Dermis microvascular lymphatic vessel endothelial cell (primary cell): ENCODE results near the gene XYLB. TPM values are rescaled to one million over a fixed set of nuclear protein-coding genes. Genes with fewer than 3 reads are reported as not detected.
"Not testable (repeated sequence)": the region's sequence is repeated elsewhere in the genome, so short reads cannot be mapped to it uniquely, and the experiment has no call there.

Experiments used
- DNase-seq, 2 donors: peaks; one replicate each; pipeline versions ENCODE4 v3.0.0 to v3.0.0-alpha.2; 2010; ENCODE audit warnings: low read depth in 2 of 2
- total RNA-seq: library from RNA; depleted of rRNA; stranded (reverse); fragments of >200 nt; gene quantifications from 2 replicates; pipeline ENCODE4 v1.2.1, GENCODE V29; 2014

The XYLB gene
- total RNA-seq, 1 donor from 2014 or later, result 1.7 TPM

DNA sequence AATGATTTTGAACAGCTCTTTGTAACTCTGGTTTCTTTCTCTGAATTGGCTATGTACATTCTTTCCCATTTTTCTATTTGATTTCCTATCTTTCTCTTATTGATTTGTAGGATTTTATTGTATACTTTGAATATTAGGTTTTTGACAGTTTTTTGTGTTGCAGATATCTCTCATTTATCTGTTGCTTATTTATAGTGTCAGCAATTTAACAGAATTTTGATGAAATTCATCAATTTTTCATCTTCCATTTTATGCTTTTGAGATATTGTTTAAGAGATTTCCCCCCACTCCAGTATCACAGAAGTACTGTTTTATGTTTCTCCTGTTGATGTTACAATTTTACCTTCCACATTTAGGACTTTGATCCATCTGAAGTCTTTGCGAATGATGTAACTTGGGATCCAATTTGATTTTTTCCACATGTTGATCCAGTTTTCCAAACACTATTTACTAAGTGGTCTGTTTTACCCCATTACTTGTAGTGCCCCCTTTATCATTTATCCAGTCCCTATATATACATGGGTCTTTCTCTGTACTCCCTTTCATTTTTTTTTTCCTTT, 46.1 kb downstream of the XYLB start:
- DNase-seq, result no peak

DNA sequence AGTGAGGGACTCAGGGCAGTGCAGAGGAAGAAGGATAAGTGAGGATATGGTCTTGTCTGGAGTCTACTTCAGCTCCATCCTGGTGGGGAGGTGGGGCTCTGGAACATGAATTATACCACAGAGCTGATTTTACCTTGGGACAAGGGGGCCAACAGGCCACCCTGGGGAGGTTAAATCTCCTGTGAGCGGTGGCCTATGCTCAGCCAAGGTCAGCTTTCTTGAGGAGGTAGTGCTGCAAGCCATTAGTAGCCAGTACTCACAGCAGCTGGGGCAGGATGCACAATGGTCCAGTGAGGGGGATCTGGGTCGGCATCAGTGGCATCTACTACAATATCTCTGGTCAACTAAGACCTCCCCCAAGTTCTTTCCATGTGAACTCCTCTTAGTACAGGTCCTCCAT, 49.7 kb downstream of the XYLB start:
- no peak for DNase-seq

- DNase-seq, result no peak
Measured at GRCh38 chr3:38396861-38397260, 50.3 kb downstream of the XYLB start.

DNA sequence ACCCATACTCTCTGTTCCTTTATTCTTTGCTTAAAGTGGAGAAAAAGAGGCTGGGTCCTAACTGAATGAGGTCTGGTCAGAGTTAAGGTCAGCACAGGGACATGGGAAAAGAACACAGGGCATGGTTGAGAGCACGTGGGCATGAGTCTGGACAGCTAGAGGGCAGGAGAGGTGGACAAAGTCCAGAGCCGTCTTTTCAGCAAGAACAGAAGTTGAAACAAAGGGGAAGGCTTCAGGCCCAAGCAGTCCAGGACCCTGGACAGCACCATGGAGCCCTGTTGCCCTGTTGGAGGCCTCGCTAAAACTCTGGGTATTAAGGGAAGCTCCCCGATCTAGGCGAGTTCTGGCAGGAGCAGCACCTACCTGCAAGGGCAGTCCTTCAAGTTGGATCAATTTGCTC, 50.7 kb downstream of the XYLB start:
- peak; percentile 9 to 46 for DNase-seq

DNA sequence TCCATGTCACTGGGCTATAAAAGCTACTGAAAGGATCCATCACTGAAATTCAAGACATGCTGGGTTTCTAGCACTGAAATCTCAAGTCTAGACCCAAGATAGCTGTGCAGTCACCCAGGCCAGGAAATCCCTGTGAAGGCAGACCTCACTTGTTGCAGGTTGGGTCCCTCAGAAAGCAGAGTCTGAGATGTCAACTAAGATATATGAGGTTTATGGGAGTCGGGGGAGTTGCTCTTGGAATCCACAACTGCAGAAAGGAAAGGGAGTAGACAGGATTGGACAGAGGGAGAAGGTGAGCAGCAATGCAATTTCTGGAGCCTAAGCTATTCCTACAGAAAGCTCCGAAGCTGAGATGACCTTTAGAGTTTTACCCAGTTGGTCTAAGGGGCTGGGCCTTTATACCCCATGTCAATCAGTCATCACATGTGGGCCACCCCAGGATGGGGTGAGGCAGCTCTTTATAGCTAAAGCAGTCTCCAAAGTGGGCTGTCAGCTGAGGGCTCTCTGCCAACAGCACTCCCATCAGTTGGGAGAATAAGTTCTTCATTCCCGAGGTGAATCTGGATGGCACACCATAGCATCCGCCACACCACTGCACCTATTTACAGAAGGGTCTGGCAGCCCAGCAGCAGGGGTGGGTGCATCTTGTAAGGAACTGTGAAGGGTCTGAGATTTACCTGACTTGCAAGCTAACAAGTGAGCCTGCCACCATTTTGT, 54.8 kb downstream of the XYLB start:
- no peak for DNase-seq

DNA sequence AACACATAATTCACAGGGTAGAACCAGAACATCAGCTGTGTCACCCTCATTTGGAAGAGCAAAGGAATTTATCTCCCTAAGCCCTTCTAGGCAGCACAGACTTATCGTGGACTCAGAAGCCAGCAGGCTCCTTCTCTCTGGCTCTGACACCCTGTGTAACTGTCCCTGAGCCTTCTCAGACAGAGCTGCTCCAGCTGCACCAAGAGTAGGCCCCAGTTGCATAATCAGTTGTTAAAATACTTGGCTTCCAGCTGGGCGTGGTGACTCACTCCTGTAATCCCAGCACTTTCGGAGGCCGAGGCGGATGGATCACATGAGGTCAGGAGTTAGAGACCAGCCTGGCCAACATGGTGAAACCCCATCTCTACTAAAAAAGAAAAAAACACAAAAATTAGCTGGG, 57.7 kb downstream of the XYLB start:
- no peak for DNase-seq

- no peak for DNase-seq
Measured at GRCh38 chr3:38411591-38411990, 65.0 kb downstream of the XYLB start.

- DNase-seq, result not testable (repeated sequence)
Measured at GRCh38 chr3:38420758-38421157, 74.2 kb downstream of the XYLB start.

DNA sequence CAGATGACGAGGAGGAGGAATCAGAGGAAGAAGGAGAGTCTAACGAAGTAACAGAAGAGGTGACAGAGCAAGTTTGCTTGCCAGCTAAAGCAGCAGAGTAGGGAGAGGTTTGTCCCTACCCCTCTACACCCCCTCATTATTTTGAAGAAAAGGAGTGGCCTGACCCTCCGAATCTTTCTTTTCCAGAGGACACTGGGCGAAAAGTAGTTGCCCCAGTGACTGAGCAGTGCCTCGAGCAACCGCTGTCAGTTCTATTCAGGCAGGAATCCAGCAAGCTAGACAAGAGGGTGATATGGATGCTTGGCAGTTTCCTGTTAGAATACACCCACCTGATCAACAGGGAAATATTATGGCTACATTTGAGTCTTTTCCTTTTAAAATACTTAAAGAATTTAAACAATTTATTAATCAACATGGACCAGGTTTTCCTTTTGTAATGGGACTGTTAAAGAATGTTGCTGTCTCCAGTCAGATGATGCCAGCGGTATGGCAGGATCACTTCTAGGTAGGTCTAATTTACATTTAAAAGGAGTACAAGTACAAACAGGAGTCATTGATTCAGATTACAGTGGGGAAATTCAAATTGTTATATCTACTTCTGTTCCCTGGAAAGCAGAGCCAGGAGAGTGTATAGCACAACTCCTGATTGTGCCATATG, 75.2 kb downstream of the XYLB start:
- no peak for DNase-seq

- not testable (repeated sequence) for DNase-seq
Measured at GRCh38 chr3:38426798-38427426, 80.3 kb downstream of the XYLB start.

DNA sequence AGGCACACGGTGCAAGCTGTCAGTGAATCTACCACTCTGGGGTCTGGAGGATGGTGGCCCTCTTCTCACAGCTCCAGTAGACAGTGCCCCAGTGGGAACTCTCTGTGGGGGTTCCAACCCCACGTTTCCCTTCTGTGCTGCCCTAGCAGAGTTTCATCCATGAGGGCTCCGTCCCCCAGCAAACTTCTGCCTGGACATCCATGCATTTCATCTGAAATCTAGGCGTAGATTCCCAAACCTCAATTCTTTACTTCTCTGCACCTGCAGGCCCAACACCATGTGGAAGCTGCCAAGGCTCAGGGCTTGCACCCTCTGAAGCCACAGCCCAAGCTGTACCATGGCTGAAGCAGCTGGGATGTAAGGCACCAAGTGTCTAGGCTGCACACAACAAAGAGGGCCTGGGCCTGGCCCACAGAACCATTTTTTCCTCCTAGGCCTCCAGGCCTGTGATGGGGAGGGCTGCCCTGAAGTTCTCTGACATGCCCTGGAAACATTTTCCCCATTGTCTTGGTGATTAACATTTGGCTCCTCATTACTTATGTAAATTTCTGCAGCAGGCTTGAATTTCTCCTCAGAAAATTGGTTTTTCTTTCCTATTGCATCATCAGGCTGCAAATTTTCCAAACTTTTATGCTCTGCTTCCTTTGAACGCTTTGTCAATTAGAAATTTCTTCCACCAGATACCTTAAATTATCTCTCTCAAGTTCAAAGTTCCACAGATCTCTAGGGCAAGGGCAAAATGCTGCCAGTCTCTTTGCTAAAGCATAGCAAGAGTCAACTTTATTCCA, 86.5 kb downstream of the XYLB start:
- not testable (repeated sequence) for DNase-seq

DNA sequence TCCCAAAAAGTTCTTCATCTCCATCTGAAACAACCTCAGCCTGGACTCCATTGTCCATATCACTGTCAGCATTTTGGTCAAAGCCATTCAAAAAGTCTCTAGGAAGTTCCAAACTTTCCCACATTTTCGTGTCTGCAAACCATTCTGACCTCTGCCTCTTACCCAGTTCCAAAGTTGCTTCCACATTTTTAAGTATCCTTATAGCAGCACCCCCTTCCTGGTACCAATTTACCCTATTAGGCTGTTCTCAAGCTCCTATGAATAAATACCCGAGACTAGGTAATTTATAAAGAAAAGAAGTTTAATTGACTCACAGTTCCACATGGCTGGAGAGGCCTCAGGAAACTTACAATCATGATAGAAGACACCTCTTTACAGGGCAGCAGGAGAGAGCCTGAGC, 87.1 kb downstream of the XYLB start:
- not testable (repeated sequence) for DNase-seq

- DNase-seq, result peak in 1 of 2 donors; percentile 68
Measured at GRCh38 chr3:38438436-38439069, 92.0 kb downstream of the XYLB start.

DNA sequence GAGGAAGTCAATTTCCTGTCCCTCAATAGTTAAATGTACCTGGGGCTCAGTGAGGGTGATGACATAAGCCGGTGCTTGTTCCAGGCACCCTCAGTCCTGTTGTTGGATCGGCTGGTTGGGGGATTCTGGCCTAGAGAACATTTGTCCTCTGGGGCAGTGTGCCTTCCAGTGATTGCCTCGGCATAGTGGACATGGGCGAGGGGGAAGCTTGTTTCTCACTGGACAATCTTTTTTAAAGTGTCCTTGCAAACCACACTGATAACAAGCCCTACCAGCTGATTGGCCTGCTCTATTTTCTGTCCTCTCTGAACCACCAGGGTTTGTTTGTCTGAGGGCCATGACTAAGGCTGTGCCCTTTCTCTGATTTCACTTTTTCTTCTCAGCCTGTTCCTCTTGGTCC, 96.6 kb downstream of the XYLB start:
- not testable (repeated sequence) for DNase-seq

- no peak for DNase-seq
Measured at GRCh38 chr3:38446085-38446686, 99.6 kb downstream of the XYLB start.

DNA sequence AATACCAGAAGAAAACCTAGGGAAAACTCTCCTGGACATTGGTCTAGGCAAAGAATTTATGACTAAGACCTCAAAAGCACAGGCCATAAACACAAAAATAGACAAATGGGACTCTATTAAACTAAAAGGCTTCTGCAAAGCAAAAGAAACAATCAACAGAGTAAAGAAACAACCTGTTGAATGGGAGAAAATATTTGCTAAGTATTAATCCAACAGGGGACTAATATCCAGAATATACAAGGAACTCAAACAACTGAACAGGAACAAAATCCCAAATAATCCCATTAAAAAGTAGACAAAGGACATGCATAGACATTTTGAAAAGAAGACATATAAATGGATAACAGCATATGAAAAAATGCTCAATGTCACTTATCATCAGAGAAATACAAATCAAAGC, 100.2 kb downstream of the XYLB start:
- DNase-seq, result no peak

DNA sequence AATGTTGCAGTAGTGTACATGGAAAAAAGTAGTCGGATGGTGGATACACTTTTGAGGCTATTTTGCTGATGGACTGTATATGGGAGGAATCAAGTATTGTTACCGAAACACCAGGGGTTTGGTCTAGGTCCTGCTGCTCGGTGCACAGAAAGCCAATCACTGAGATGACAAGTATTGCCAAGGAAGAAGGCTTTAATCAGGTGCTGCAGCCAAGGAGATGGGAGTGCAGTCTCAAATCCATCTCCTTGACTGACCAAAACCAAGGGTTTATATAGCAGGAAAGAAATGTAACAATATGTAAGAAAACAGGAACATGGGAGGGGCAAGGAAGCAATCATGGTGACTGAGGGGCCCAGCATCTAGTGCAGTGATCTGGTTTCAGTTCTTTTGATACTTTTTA, 104.3 kb downstream of the XYLB start:
- no peak for DNase-seq

- DNase-seq, result peak; percentile 55 to 83
Measured at GRCh38 chr3:38453075-38453912, 106.7 kb downstream of the XYLB start, which contains the start of gene ACVR2B. TSS of gene ACVR2B (plus strand) at chr3:38453890. CDS start at chr3:38454323, 433 bp downstream.

DNA sequence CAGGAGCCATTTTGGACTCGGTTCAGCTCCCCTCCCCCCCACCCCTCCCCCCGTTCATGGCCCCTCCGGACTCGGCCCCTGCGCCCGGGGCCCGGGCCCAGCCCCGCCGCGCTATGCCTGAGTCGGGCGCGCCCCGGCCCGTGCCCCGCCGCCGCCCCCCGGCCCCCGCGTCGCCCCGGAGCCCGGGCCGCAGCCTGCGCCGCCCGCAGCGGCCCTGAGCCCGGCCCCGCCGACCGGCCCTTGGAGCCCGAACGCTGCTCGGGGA, 107.3 kb downstream of the XYLB start:
- DNase-seq, result no peak
